CD4-positive, alpha-beta T cell treated with Interferon gamma for 1 hour (primary cell): Measurements from ENCODE around the gene RXRA.

Source experiments
- DNase-seq: peaks from one replicate; pipeline ENCODE4 v3.0.0-alpha.2; 2020

Gene RXRA

DNA sequence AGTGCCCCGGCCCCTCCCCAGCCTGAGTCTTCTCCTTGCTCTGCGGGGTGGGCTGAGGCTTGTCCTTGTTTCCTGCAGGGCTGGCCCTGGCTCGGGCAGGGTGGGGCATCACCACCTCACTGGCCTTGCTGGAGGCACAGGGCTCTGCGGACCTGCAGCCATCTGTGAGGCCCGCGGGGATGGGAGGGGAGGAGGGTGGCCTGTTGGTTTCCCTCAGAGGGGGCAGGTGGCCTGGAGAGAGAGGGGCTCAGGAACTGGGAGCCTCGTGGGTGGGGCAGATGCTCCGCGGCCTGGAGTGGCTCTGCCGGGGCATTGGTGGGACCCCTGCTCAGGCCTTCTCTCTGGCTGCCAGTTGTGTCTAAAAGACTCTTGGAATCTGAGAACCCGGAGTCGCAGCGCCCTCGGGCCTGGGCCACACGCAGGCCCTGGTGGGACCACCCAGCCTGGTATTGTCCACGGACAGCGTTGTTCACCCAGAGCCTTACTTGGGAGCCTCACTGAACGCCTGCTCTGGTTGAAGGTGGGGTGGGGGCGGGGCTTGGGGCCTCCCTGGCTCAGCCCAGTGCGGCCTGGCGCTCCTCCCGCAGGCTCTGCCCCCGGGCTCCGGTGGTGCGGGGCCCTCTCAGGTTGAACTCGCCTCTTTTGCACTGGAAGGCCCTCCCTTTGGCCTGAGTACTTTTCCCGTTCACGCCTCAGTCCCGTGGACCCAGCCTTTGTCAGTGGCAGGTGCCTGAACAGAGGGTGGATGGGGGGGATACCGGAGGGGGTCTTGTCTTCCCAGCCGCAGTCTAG is 111.3 kb downstream of the RXRA start:
- DNase-seq = no peak

DNA sequence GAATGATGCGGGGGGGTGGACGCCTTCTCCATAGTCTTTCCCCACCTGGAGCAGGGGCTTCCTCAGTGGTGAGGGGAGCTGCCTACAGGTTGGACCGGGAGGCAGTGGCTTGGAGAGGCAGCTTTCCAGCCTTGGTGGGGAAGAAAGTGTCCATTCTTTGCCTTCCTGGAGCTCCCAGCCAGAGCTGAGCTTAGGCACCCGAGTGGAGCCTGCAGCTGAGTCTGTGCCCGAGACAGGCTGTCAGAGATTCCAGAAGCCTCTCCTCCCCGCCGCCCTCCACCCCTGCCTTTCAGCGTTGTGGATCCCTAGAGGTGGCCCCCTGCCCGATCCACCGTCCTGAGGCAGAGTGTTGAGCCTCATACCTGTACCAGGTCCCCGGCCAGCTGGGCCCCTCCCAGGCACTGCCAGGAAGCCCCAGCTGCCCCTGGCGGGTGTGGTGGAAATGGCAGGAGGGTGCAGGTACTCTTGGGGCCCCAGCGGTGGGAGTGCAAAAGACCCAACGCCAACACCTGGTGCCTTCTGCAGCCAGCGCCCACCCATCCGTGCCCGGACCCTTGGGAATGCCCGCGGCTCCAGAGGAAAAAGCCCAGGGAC is 112.0 kb downstream of the RXRA start:
- DNase-seq = no peak

DNA sequence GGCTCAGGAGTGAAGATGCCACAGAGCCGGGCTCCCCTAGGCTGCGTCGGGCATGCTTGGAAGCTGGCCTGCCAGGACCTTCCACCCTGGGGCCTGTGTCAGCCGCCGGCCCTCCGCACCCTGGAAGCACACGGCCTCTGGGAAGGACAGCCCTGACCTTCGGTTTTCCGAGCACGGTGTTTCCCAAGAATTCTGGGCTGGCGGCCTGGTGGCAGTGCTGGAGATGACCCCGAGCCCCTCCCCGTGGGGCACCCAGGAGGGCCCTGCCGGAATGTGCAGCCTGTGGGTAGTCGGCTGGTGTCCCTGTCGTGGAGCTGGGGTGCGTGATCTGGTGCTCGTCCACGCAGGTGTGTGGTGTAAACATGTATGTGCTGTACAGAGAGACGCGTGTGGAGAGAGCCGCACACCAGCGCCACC is 113.1 kb downstream of the RXRA start:
- no peak for DNase-seq

DNA sequence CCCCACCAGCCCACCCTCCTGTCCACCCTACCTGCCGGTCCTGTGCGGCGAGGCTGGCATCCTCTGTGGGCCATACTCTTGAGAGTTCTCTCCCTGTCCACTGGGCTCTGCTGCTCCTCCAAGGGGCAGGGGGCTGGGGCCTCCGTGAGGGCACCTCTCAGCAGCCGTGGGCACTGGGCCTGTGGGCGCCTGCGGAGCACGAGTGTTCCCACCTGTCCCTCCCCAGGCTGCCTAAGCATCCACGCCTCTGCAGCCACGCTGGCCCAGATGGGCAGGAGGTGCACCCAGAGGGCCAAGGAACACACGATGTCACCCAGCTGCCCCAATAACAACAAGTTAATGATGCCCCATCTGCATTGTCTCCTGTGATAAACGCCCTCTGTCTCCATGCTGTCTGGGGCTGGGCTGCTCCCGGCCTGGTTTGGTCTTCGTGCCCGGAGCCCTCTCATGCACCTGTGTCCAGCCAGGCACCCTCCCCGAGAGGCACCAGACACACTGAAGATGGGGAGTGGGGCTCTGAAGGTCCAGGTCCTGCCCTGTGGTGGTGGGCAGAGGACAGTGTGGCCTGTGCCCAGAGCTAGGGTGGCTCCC is 114.5 kb downstream of the RXRA start:
- no peak for DNase-seq

DNA sequence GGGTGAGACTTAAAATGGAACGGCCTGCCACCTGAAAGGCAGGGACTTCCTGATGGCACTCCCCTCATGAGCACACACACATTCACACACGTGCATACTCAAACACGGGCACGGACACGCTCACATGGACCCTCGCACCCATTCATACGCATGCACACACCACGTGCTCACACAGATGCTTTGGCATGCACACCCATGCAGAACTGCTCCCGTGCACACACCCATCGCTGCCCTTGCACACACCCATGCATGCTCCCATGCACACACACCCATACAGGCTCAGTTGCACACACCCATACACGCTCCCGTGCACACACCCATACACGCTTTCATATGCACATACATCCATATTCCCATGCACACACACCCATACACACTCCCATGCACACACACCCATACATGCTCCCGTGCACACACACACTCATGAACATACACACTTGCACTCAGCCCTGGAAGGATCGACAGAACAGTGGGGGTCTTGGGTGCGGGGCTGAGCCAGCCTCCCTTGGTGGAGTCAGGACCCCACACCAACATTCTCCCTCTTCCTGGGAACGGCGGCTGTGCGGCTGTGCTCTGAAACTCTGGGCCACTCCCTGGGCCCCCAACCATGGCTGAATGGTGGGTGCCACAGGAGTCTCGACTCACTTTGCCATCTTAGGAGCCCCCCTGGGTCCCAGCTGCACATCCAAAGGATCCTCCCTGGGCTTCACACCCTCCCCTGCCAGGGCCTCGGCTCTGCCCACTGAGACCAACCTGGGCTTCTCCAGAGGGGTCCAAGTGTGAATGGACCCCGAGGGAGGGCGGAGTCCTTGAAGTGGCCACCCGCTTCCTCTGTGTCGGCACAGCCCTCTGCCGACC is 115.2 kb downstream of the RXRA start:
- DNase-seq = no peak

DNA sequence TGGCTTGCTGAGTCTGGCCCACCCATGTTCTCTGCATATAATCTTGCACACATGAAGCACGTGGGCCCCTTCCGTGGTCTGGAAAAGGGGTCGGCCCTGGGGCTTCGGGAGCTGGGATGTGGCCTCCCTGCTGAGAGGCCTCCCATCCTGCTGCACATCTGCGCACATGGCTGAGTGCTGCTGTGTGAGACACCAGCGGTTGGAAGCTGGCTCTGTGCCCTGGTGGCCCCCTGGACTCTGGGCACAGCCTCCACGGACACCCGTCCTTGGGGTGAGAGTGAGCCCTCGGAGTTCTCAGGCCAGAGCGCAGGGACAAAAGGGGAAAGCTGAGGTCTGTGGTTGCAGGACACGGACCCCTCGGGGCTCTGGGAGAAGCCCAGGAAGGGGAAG is 115.8 kb downstream of the RXRA start:
- DNase-seq = no peak

DNA sequence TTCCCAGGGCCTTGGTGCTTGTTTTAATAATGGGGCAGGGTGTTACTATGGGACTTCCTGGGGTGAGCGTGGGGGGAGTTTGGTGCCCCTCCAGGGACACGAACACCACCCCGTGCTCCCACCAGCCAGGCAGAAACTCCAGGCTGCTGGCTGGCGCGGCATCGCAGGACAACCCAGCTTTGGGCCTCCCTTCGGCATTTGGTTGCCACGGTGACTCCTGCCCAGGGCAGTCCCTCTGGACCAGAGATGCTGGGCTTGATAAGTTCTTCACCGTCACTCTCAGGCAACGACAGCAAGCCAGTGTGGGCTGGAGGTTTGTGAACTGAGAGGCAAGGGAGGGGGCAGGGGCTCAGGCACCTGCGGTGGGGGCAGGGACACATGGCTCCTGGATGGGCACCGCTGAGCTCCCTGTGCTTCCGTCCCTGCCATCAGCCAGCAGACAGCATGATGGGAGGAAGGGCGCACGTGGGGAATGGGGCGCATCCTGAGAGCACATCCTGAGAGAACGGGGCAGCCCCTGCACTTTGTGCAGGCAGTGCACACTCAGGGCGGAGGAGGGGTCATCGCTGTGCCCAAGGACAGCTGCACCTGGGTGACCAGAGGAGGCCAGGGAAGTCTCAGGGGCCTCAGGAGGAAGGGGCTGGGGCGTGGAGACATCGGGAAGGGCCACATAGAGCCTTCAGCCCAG is 116.4 kb downstream of the RXRA start:
- no peak for DNase-seq

DNA sequence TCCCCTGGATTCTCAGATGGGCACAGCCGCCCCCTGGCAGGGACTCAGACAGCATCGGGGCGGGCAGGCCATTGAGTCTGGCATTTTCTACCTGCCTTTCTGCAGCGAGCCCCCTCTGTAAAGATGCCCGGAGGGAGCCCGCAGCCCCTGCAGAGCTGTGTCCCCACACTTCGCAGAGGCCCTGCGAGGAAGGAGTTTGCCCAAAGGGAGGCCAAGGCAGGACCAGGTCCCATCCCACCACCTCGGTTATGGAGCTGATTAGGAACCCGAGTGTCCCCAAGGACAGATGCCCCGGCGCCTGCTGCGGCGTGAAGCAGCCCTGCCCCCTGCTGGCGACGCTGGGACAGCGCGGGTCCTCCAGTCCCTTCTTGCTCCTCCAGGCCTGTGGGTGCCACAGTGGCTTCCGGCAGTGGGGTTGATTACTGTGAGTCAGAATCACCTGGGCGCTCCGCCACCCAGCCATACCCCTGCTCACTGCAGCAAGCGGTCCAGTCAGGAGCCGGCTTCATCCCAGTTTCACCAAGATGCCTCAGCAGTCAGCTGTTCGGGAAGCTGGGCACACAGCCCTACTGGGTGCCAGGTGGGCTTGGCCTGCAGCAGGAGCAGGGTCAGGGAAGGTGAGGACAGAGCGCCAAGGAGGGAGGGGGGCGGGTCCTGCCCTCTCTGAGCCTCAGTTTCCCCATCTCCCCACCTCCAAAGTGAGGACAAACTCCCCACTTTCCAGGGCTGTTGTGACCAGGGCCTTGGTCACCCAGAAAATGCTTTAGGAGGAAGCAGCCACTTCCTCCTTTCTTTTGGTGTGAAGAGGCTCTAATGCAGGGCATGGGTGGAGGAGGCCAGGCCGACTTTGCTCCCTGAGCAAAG is 117.2 kb downstream of the RXRA start:
- DNase-seq = peak; percentile 88

DNA sequence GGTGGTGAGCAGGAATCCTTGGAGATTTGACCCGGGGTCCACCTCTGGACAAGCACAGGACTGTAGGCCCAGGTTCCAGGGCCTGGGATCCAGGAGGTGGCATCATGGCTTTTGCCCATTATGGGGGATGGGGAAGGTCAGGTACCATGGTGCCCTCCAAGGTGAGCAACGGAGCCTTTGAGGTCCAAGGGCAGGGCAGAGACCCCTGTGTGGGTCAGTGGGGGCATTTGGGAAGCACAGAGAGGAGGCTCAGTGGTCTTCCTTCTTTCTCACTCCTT is 117.7 kb downstream of the RXRA start:
- DNase-seq = no peak

DNA sequence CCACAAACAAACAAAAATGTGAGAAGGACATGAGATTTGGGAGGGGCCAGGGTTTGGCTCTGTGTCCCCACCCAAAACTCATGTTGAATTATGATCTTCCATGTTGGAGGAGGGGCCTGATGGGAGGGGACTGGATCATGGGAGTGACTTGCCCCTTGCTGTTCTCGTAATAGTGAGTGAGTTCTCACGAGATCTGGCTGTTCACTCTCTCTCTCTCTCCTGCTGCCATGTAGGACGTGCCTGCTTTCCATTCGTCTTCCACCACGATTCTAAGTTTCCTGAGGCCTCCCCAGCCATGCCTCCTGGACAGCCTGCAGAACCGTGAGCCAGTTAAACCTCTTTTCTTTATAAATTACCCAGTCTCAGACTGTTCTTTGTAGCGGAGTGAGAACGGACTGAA is 118.7 kb downstream of the RXRA start:
- DNase-seq = no peak

DNA sequence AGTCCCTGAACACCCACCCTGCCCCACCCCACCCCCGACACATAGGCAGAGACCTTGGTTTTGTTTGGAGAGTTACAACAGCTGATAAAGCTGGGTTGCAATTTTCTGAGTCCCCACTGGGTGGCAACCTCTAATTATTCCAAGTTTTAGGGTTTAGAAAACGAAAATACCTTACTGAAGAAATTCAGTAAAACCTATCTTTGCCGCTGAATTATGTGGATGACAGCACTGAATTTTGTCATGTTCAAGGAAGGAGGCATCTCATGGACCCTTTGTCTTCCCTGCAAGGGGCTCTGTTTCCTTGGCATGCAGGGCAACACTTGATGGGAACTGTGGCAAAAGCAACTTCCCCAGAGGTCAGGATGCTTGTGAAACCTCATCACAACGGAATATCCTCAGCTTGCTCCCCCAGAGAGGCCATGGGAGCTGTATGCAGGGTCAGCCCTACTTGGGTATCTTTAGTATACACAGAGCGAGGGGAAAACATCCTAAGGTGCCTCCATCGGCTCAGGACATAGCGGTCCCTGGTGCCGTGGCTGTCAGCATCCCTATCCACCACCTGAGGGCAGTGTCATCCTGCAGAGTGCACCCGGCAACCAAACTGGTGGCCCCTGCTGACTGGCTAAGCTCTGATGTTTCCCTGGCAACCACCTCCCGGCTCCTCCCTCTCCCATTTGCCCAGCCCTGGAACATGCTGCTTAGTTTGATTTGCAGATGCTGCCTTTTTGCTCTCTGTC is 123.1 kb downstream of the RXRA start:
- DNase-seq = peak; percentile 89

DNA sequence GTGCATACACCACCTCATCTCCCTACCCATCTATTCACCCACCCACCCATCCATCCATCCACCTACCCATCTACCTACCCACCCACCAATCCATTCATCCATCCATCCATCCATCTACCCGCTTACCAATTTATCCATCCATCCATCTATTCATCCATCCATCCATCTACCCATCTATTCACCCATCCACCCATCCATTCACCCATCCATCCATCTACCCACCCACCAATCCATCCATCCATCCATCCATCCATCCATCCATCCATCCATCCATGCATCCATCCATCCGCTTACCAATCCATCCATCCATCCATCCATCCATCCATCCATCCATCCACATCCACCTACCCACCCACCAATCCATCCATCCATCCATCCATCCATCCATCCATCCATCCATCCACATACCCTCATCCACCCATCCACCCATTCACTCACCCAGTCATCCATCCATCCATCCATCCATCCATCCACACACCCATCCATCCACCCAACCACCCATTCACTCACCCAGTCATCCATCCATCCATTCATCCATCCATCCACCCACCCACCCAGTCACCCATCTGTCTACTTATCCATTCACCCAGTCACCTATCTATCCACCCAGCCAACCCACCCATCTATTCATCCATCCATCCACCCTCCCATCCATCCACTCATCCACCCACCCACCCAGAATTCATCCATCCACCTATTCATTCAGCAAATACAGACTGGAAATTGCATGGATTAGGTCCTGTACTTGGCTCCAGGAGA is 125.6 kb downstream of the RXRA start:
- no peak for DNase-seq

DNA sequence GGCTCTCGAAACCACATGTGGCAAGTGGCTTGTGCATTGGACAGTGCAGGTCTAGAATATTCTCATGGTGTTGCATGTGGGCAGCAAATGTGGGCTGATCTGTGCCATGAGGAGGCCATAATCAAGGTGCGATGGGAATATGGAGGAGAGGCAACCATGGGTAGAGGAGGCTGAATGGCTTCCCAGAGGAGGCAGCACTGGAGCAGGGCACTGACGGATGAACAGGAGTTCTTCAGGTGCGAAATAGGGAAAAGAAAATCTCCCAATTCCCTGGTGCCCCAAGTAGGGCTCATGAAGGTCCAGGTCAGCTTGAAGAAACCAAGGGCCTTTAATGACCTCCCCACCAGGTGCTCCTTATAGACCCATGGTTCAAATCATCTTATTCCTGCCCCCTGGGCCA is 126.5 kb downstream of the RXRA start:
- no peak for DNase-seq

DNA sequence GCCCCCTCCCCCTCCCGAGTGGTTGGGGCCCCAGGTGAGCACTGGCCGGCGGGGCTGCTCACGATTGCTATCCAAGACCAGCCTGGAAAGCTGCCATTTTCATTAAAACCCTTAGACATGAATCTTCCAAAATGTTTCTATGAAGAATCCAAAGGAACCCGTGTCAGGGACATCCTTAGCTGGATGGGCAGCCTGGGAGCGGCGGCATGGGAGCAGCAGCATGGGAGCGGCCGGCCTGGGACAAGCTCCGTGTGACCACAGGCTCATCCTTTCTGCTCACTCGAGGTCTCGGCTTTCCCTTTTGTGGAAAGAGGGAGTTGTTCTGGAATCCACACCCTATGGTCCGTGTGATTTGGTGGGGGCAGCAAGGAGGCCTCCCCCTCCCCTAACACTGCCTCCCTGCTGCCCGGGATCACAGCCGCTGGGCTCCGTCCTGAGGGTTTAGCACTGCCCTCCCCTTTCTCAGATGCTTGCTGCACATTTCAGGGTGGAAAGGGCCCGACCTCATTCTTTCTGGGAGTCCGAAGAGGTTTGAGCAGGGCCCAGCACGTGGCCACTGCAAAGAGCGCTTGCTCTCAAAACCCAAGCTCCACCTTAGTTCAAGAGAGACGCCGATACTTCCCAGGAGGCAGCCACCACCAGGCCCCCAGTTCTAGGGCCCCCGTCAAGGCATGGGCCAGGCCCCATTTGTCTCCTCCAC is 127.7 kb downstream of the RXRA start:
- no peak for DNase-seq

DNA sequence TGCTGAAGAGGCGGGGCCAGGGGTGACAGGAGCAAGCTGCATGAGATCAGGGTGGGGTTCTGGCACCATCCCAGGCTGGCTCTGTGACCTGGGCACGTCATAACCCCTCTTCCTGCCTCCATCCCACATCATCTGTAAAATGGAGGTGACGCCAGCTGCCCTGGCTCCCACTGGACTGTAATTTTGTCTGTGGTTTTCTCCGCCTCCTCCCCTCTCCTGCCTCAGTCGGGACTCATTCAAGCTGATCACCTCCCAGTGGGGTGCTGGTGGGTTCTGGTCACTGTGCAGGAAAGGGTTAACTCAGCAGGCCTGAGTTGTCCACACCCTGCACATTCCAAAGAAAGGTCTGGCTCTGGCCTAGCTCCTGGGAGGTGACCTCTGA is 128.2 kb downstream of the RXRA start:
- no peak for DNase-seq

DNA sequence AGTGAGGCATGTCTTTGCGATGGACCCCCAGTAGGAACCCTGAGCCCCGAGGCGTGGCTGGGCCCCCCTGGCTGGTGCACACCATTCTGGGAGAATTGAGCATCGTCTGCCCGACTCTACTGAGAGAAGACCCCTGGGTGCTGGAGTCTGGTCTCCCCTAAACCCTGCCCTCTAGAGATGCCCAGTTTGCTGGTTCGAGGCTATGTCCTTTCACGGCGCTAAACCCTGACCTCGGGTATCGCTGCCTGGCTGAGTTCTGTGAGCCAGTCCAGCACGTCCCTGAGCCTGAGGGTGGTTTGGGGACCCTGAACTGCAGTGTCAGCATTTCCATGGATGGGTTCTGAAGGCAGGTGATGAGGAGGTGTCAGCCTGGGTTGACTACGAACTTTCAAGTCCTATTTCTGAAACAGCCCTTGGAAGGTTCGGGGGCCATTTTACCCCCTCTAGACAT is 128.8 kb downstream of the RXRA start:
- no peak for DNase-seq

DNA sequence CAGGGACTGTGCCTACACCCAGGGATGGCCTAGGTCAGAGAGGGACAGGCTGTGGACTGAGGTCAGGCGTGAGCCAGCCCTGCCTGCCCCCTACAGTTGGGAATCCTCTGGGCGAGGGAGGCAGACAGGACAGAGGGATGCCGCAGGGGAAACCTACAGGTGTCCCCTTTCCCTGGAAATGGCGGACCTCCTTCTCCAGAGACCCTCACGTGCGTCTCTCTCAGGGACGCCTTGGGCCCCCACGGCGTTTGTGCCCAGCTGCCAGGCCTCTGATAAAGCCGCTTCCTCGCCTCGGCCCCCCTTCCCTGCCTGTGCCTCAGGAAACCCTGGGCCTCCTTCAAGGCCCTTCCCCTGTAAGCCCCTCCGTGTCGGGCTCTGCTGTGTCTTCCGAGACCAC is 129.3 kb downstream of the RXRA start:
- DNase-seq = no peak

DNA sequence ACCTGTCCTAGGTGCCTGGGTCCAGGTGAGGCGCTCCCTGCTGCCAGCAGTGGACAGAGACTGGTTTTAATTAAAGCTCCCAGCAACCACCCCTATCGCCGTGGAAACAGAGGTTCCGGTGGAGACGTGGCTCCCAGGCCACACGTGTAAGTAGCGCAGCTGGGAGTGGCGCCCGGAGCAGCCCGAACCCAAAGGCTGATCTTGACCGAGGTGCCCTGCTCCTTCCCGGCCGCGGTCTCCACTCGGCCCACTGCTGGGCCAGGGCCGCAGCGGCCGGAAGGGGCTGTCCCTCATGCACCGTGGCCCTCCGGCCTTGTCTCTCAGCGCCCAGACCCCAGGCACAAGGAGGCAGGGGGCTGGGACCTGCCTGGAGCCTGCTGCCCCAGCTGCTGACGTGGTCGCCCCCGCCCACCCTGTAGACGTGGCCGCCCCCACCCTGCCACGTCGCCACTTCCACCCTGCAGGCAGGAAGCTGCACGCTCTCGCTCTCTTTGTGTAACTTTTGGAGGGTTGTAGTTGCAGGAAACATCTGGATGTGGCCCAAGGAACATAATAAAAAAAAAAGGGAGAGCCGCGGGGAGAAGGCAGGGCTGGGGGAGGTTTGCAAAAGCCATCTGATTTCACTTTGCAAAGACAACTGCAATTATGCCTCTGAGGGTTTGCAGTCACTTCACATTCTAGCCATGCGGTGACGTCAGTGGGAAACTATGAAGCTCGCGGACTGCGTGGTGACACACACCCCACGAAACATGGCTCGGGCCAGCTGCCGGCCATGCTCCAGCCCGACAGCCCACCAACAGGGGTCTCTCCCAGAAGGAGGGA is 129.9 kb downstream of the RXRA start:
- peak; percentile 86 for DNase-seq

DNA sequence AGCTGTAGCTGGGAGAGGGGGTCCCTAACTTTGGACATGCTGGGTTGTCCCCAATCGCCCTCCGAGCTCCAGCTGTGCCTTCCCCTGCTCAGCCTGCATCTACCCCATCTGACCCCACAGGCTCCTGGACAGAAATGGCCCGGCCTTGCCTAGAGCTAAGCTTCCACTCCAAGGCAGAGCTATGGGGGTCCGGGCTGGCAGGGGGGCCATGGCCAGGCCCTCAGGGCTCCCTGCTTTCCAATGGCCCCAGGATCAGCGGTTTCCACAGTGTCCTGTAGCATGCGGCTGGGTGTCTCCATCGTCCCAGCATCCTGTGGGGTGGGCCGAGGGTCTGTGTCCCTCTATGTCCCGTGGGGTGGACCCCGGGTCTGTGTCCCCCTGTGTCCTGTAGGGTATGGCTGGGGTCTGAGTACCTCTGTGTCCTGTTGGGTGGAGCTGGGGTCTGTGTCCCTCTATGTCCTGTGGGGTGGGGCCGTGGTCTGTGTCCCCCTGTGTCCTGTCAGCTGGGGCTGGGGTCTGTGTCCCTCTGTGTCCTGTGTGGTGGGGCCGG is 130.6 kb downstream of the RXRA start:
- DNase-seq = no peak
